GM15510 (cell line): ENCODE results near the gene GHRHR.

Experiments
- POLR2A ChIP-seq: IDR thresholded peaks from 3 replicates; pipeline ENCODE4 v1.6.1; 2011; ENCODE audit warnings: borderline replicate concordance; ENCODE audit not compliant: insufficient read length; ENCODE audit errors: extremely low read depth

The GHRHR gene

GRCh38 chr7:30983042-30983913, 19.5 kb downstream of the GHRHR start:
- no peak for TF ChIP-seq POLR2A

- no peak for TF ChIP-seq POLR2A
Measured at GRCh38 chr7:30983914-30984247, 20.1 kb downstream of the GHRHR start.

GRCh38 chr7:30984359-30985107, 20.8 kb downstream of the GHRHR start:
- no peak for TF ChIP-seq POLR2A

- no peak for TF ChIP-seq POLR2A
Measured at GRCh38 chr7:30985756-30986155, 22.0 kb downstream of the GHRHR start.

- no peak for TF ChIP-seq POLR2A
Measured at GRCh38 chr7:30986331-30986730, 22.6 kb downstream of the GHRHR start.

- no peak for TF ChIP-seq POLR2A
Measured at GRCh38 chr7:30986738-30987137, 23.0 kb downstream of the GHRHR start.

- no peak for TF ChIP-seq POLR2A
Measured at GRCh38 chr7:30987178-30987577, 23.4 kb downstream of the GHRHR start.

- no peak for TF ChIP-seq POLR2A
Measured at GRCh38 chr7:30987936-30988335, 24.2 kb downstream of the GHRHR start.

GRCh38 chr7:30988351-30989005, 24.7 kb downstream of the GHRHR start:
- TF ChIP-seq POLR2A, result no peak

GRCh38 chr7:30989008-30989823, 25.5 kb downstream of the GHRHR start:
- no peak for TF ChIP-seq POLR2A

GRCh38 chr7:30989824-30990672, 26.3 kb downstream of the GHRHR start:
- TF ChIP-seq POLR2A, result no peak

GRCh38 chr7:30990673-30991170, 27.0 kb downstream of the GHRHR start:
- no peak for TF ChIP-seq POLR2A

- TF ChIP-seq POLR2A, result no peak
Measured at GRCh38 chr7:30992414-30992813, 28.7 kb downstream of the GHRHR start.
